ENCODE data around the gene UBE2I.

DNA sequence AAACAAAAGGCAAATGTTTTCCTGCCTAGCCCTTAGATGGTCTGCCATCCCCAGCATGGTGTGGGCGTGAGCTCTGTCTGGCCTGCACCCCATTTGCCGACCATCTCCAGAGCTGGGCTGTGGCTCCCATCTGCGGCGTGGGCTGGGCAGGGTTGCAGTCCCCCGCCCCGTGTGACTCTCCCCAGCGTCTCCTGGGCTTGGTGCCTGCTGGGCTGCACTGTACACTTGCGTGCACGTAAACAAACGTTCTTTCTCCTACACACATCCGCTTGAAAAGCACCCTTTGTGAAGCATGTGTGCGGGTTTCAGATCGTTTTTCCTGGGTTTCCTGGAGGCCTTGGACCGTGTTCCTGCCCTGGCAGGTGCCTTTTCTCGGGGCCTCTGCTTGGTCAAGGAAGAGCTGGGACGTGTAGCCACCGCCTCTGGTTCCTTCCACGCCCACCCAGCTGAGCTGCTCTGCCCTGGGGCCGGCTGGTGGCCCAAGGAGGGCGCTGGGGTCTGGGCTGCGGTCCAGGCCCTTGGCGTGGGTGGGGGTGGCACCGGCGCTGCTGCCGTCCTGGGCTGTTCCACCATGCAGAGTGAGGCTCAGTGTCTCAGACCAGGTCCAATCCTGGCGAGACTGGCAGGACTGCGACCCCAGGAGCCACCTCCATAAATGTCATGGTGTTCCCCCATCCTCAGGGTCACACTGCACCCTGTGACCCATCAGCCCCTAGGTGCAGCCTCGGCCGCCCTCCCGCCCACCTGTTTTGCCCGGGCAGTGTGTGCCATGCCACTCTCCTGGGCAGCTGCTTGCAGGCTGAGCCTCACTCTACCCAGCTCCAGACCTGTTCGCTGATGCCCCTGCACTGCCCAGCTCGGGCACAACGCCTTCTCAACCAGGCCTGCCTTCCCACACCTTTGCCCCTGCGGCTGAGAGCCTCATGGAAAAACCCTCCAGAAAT, 14.1 kb downstream of the UBE2I start:
- TF ChIP-seq CTCF (IDR thresholded peaks at IDR 0.05) (no peak), POLR2AphosphoS5 (IDR thresholded peaks at IDR 0.05) (no peak), POLR2A (IDR thresholded peaks at IDR 0.05) (no peak)
